ENCODE results near the gene CMKLR1.

Gene CMKLR1

GRCh38 chr12:108333898-108334699 lies 5.0 kb downstream of the CMKLR1 start:
- no peak for DNase-seq

- DNase-seq: no peak
These were observed 6.2 kb downstream of the CMKLR1 start for GRCh38 chr12:108332791-108333382.

DNA sequence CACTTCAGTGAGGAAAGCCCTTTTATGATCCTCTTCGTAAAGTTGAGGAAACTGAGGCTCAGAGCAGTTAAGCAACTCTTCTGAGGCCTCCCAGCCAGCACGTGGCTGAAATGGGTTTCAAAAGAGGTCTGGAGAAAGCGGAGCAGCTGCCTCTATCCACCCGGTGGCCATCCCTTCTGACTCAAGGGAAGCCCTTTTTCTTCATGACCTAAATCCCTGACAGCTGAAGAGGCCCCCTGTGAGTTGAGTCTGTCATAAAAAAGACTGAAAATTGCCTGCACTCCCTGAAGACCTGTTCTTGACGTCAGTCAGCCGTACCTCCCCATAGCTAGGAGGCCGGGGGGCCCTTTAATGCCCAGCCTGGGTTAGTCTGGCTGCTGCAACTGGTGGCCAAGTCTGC lies 10.7 kb downstream of the CMKLR1 start:
- DNase-seq: no peak

- no peak for DNase-seq
These were observed 11.3 kb downstream of the CMKLR1 start for GRCh38 chr12:108327621-108328344.

GRCh38 chr12:108326254-108326750 lies 12.8 kb downstream of the CMKLR1 start:
- DNase-seq: no peak

DNA sequence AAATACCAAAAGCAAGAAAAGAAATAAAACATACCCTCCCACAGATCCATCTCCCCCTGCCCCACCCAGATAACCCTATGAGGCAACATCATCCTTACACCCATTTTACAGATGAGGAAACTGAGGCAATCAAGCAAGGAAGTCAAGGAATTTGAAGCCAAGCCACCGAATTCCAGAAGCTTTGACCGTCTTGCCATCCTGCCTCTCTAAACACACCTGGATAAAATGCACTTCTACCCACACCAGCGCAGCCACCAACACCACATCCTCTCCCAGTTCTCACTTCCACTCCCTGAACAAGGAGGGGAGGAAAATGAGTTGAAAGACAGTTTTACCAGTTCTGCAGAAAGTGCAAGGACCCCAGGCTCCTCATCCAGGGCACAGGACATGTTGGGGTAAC lies 13.6 kb downstream of the CMKLR1 start:
- DNase-seq: no peak

DNA sequence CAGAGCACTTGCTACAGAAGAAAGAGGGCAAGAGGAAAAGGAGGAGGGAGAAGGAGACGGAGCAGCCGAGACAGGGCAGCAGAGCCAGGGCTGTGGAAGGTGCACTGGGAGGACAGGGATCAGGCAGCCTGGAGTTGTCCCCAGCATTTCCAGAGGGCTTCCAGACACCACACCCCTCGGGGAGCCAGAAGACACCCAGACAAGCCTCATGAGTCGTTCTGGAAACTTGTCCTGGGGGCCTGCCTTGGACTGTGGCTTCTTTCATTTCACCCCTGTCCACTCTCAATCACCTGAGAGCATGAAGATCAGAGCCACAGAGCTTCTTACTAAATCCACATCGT lies 14.1 kb downstream of the CMKLR1 start:
- DNase-seq: no peak

DNA sequence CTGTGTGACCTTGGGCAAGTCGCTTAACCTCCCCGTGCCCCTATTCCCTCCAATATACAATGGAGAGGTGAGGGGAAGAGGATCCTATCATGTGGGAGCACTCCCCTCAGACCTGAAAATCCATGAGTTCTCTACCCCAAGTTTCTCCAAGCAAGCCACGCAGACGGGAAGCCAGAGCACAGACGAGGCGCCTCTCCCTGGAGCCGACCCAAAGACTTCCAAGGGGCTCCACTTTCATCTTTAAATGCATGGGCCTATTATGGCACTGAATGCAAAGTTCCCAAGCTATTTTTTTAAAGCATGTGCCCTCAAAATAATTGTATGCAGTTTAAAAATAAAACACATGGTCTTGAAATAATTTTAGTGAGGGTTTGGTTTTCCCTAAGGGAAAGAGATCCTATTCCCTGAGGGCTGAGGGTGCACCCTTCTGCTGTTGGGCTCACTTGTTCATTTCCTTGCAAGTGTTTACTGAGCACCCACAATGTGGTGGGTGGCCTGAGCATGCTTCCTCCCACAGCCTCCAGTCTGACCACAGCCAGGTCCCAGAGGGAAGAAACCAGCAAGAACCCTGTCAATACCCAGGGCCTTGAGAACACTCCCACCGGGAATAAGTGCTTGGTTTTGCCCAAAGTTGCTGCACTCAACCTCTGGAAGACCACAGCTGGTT lies 14.6 kb downstream of the CMKLR1 start:
- DNase-seq: no peak

GRCh38 chr12:108323581-108323980 lies 15.5 kb downstream of the CMKLR1 start:
- DNase-seq: no peak

- DNase-seq: no peak
These were observed 16.1 kb downstream of the CMKLR1 start for GRCh38 chr12:108322998-108323397.

DNA sequence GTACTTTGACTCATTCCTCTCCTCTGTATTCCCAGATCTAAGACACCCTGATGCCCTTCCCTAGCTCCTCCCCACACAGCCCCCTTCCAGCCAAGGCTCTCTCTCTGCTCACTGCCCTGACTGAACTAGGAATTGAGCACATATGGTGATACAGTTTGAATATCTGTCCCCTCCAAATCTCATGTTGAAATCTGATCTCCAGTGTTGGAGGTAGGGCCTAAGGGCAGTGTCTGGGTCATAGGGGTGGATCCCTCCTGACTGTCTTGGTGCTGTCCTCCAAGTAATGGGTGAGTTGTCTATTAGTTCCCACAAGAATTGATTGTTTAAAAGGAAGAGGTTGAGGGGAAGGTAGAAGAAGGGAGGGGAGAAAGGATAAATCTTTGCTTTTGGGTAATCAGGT lies 17.4 kb downstream of the CMKLR1 start:
- DNase-seq: no peak

DNA sequence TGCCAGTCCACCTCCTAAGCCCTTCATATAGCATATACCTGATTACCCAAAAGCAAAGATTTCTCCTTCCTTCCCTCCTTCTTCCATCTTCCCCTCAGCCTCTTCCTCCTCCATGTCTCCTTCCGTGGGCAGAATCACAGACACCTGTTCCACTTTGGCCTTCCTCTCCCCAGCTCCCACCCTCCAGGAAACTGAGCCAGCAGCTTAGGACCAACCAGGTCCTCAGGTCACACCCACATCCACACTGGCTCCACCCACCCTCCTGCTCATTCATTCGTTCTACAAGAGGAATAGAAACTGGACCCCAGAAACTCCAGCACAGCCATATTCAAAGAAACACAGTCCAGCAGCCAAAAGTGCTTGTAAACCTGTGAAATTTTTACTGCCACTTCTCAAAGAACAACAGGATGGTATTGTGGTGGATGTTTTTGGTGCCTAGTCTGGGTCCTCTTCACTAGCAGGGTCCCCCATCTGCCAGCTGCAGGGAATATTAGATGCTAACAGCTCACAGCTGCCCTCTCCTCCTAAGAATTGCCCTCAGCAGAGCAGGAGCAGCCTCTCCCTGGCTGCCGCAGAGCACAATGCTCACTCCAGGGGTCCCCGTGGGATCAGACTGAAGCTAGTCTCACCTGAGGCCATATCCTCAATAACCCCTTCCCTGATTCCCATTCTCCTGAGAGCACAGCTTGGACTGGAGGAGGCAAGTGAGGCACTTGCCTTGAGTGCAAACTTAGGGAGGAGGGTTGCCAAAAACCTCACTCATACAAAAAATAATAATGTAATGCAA lies 18.4 kb downstream of the CMKLR1 start:
- DNase-seq: no peak

DNA sequence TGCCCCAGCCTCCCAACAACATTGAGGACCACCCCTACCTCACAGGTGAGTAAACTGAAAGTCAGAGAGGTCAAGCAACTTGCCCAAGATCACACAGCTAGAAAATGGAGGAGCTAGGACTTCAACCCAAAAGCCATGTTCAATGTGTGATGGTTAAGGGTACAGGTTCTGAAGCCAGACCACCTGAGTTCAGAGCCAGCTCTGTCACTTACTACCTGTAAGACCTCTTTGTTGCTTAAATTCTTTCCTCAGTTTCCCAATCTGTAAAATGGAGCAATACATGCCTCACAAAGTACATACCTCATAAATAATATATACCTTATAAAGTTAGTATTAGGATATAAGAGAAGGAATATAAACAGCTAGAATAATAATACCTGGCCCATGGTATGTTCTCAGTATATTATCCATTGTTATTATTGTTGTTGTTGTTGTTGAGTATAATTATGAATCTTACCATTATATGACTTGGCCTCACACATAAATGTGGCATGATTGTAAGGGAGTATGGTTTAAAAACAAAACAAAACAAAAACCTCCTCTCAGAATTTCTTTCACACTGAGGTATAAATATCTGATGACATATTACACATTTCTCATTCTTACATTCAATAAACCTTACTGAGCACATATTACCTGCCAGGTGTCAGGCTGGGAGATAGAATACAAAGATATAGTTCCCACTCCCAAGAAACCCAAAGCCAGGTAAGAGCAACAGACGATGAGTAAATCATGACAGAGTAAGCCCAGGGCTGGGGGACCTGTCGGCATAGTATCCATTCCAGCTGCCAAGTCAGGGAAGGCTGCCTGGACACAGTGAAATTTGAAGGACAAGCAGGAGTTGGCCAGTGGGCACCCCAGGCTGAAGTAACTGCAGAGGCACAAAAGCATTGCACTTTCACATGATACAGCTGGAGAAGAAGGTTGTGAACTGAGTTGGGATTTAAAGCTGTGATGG lies 19.6 kb downstream of the CMKLR1 start:
- no peak for DNase-seq

GRCh38 chr12:108318472-108319275 lies 20.4 kb downstream of the CMKLR1 start:
- DNase-seq: no peak

DNA sequence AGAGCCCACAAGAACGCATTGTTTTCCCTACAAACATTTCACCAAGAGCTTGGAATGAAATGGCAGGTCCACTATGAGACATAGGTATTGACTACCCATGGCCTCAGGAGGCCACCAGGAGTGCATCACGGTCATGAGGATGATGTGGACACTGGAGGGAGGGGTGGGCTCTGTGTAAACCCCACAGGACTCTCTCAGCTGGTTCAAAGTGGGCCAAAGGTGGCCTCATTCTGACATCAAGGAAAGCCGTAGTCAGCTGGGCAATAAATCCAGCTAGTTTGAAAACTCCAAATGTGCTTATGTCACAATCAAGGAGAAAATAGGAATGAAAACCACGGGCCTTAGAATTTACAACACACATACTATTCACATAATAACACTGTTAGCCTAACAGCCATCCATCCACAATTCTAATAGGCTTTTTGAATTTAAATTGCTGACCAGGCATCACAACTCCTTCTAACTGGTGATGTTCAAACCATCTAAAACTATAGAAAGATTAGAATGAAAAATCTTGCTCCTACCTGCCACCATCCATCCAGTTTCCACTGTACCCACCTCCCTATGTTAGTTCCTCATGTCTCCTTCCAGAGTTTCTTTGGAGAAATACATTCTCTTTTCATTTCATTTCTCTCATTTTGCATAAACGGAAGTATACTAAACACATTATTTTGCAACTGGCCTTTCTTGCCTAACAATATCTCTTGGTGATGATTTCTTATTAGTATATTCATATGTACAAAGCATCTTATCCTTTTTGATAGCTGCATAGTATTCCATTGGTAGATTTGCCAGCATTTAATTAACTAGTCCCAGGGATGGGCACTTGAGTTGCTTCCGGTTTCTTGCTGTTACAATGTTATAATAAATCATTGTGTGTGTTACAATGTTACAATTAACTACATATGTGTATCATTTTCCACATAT lies 21.5 kb downstream of the CMKLR1 start:
- no peak for DNase-seq

GRCh38 chr12:108316176-108317086 lies 22.7 kb downstream of the CMKLR1 start:
- DNase-seq: no peak

DNA sequence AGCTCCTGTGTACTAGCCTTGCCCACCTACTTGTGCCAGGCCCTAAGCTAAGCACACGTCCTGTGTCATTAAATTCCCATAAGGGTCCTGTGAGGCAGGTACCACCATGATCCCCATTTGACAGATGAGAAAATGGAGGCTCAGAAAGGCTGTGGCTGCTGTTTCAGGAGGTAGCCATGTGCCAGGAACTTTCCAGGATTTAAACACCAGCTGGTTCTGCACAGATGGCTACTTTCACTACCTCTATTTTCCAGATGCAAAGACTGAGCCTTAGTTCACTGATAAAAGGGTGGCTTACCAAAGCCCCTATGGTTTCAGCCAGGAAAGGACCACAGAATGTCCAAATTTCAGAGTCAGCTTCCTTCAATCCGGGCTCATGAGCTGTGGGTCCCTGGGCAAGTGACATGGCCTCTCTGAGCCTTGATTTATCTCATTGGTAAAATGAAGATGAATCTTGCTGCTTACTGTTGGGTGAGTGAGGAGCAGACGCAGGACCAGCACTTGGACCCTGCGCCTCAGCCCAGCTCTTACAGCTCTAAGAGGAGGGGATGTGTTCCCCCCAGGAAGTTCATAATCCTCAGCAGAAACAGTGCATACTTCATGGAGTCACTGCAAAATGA lies 23.5 kb downstream of the CMKLR1 start:
- DNase-seq: no peak

Measured in NCI-H1436 treated with DMSO at 0.1 percent for 48 hours (cell line).